ENCODE data around the gene TNKS2. TPM values are rescaled to one million over a fixed set of nuclear protein-coding genes. Genes with fewer than 3 reads are reported as not detected.
A peak's percentile ranks its signal among the peaks of the same experiment; 100 is the strongest.
"Not testable (repeated sequence)": the region's sequence is repeated elsewhere in the genome, so short reads cannot be mapped to it uniquely, and the experiment has no call there.

Gene TNKS2
- total and polyA plus RNA-seq, 2 of the 13 experiments (the other 11 are each of a cell fraction or from before 2014, with no cell fraction given): 15.2 to 19.4 TPM

GRCh38 chr10:91797874-91798648 lies at the start of gene TNKS2 (continued):
- TF ChIP-seq RARG (CRISPR knock-in tag; IDR thresholded peaks at IDR 0.05; ENCODE audit: low read depth): 0 out of 2 replicates have a peak, but pooled peaks have one; percentile 83
- TF ChIP-seq ZBTB37 (CRISPR knock-in tag; IDR thresholded peaks at IDR 0.05): no peak
- TF ChIP-seq, protein P1, sequence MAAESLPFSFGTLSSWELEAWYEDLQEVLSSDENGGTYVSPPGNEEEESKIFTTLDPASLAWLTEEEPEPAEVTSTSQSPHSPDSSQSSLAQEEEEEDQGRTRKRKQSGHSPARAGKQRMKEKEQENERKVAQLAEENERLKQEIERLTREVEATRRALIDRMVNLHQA (CRISPR knock-in tag; IDR thresholded peaks at IDR 0.05): no peak
- TF ChIP-seq ZNF33B (CRISPR knock-in tag; IDR thresholded peaks at IDR 0.05): peak; percentile 56; the same call in 1 of the 2 replicates
- 0 out of 2 replicates have a peak, but pooled peaks have one; percentile 28 for TF ChIP-seq ZNF253 (CRISPR knock-in tag; IDR thresholded peaks at IDR 0.05; ENCODE audit: borderline replicate concordance)
- TF ChIP-seq, protein P2, sequence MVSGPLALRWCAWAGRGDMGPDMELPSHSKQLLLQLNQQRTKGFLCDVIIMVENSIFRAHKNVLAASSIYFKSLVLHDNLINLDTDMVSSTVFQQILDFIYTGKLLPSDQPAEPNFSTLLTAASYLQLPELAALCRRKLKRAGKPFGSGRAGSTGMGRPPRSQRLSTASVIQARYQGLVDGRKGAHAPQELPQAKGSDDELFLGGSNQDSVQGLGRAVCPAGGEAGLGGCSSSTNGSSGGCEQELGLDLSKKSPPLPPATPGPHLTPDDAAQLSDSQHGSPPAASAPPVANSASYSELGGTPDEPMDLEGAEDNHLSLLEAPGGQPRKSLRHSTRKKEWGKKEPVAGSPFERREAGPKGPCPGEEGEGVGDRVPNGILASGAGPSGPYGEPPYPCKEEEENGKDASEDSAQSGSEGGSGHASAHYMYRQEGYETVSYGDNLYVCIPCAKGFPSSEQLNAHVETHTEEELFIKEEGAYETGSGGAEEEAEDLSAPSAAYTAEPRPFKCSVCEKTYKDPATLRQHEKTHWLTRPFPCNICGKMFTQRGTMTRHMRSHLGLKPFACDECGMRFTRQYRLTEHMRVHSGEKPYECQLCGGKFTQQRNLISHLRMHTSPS (CRISPR knock-in tag; IDR thresholded peaks at IDR 0.05; ENCODE audit: low read depth): 0 out of 2 replicates have a peak, but pooled peaks have one; percentile 18
- TF ChIP-seq ZSCAN25 (CRISPR knock-in tag; IDR thresholded peaks at IDR 0.05): peak; percentile 57; the same call in 1 of the 2 replicates
- TF ChIP-seq ZSCAN30 (CRISPR knock-in tag; IDR thresholded peaks at IDR 0.05): no peak
- no peak for TF ChIP-seq SOX6 (IDR thresholded peaks at IDR 0.05)
- peak; percentile 53; the same call in 1 of the 2 replicates for TF ChIP-seq SOX6 (CRISPR knock-in tag; IDR thresholded peaks at IDR 0.05)
- no peak for TF ChIP-seq ZFP1 (CRISPR knock-in tag; IDR thresholded peaks at IDR 0.05)
- no peak for TF ChIP-seq ZFAT (CRISPR knock-in tag; conservative IDR thresholded peaks at IDR 0.05)
- TF ChIP-seq CBFB (CRISPR knock-in tag; IDR thresholded peaks at IDR 0.05): peak; percentile 71; the same call in 1 of the 2 replicates
- TF ChIP-seq TARDBP (CRISPR knock-in tag; IDR thresholded peaks at IDR 0.05): peak; percentile 77
- no peak for TF ChIP-seq ATF7 (IDR thresholded peaks at IDR 0.05)
- TF ChIP-seq ATF7 (CRISPR knock-in tag; IDR thresholded peaks at IDR 0.05): peak; percentile 54; the same call in 1 of the 2 replicates
- TF ChIP-seq BCL6 (CRISPR knock-in tag; IDR thresholded peaks at IDR 0.05): peak; percentile 53; the same call in 1 of the 2 replicates

GRCh38 chr10:91749592-91749991 lies 48.6 kb upstream of the TNKS2 start:
- H3K9me3 ChIP-seq (ENCODE audit: low read length); H3K27ac ChIP-seq (ENCODE audit: extremely low read length, insufficient read depth, low read length); H2AFZ ChIP-seq (ENCODE audit: low read length); DNase-seq (ENCODE audit: low spot score); H3K36me3 ChIP-seq (replicated peaks in 1 of 2; ENCODE audit: control insufficient read depth in 1 of 2, insufficient read depth in 2 of 2, low read length in 2 of 2); CTCF ChIA-PET (ENCODE audit: low intra/inter-chr PET ratio, low total read pairs); H4K20me1 ChIP-seq (ENCODE audit: insufficient read depth, low read length); POLR2A ChIA-PET; H3K79me2 ChIP-seq (ENCODE audit: insufficient read depth, low read length); FAIRE-seq; H3K27me3 ChIP-seq (ENCODE audit: control insufficient read depth in 1 of 2, insufficient read depth in 2 of 2, low read length in 2 of 2); ATAC-seq; H3K9ac ChIP-seq (ENCODE audit: insufficient read depth, low read depth, low read length); BruUV-seq (replicated peaks): not testable (repeated sequence)
- WGBS (ENCODE audit: low lambda C conversion rate): 57% methylated on average over 10 of the region's 20 CpGs
- 0 out of 2 replicates have a peak overlapping the region, but pooled peaks have one; percentile 18 for H3K4me2 ChIP-seq (ENCODE audit: low read depth, low read length)
- peak overlapping the region in 1 of 3 experiments; percentile 23; a peak in 3 of 6 replicates for H3K4me3 ChIP-seq (replicated peaks in 1 of 3; ENCODE audit: insufficient read depth in 1 of 3, low read depth in 2 of 3, low read length in 3 of 3)
- peaks cover 11% of the 10 kb centered on the region for H3K4me1 ChIP-seq (ENCODE audit: insufficient read depth, low read length)
- in situ Hi-C loops (cut with HindIII; ENCODE audit: extremely low pct_ligation_motif_present, low pct_unique_long_range_greater_than_20kb) (loop anchor here (10.0 kb wide), 1 partner anchor 105 kb away; no protein-coding TSS in a partner anchor), intact Hi-C loops (cut with micrococcal nuclease; ENCODE audit: unreplicated experiment) (loop anchor here (5.0 to 10.0 kb wide), 4 partner anchors 192 to 357 kb away; partner anchors contain the start of gene HECTD2)
